Natural killer cell treated with Interleukin-12 subunit alpha and Interleukin-12 subunit beta and Interleukin-15 and Interleukin-18, amount 100 ng/mL, for 72 hours (primary cell): ENCODE measurements around the gene C2CD2. TPM values are rescaled to one million over a fixed set of nuclear protein-coding genes. Genes with fewer than 3 reads are reported as not detected.

ENCODE experiments used
- ATAC-seq, 2 donors: fragments of 150-1000 bp; cut with Tn5 transposase in 1 of 2; sonication (Bioruptor Pico), chemical (Tn5 transposase) in 1 of 2; 2 replicates each; pipeline ENCODE4 v1.10.0; 2021
- DNase-seq: peaks from one replicate; pipeline ENCODE4 v3.0.0; 2022; ENCODE audit warnings: low spot score
- H3K27ac Mint-ChIP-seq, 2 donors: 1 replicate in 1 of 2; 2 replicates in 1 of 2; pipeline ENCODE4 v1.8.0; 2022; ENCODE audit warnings: mixed read lengths in 2 of 2, mild to moderate bottlenecking in 1 of 2, moderate library complexity in 1 of 2
- H3K27me3 Mint-ChIP-seq, 2 donors: 1 replicate in 1 of 2; 2 replicates in 1 of 2; pipeline ENCODE4 v1.8.0; 2022; ENCODE audit warnings: mixed read lengths in 2 of 2
- H3K36me3 Mint-ChIP-seq: one replicate; pipeline ENCODE4 v1.8.0; 2022; ENCODE audit warnings: mixed read lengths
- H3K4me1 Mint-ChIP-seq, 2 donors: 1 replicate in 1 of 2; 2 replicates in 1 of 2; pipeline ENCODE4 v1.8.0; 2022; ENCODE audit warnings: low read depth in 2 of 2, mixed read lengths in 2 of 2, mild to moderate bottlenecking in 1 of 2
- H3K4me3 Mint-ChIP-seq: one replicate; pipeline ENCODE4 v1.8.0; 2022; ENCODE audit warnings: mixed read lengths
- H3K9me3 Mint-ChIP-seq: 2 replicates; pipeline ENCODE4 v1.8.0; 2022; ENCODE audit warnings: mixed read lengths
- total RNA-seq, 2 donors: library from RNA; stranded (reverse); gene quantifications; one replicate each; pipeline ENCODE4 v1.2.3, GENCODE V29; 2022

C2CD2 gene
- total RNA-seq, 2 donors from 2014 or later = 1.4 to 2.2 TPM

- H3K27me3 Mint-ChIP-seq = peaks cover 0 to 5% of the 10 kb centered on the region in 2 donors
- H3K4me1 Mint-ChIP-seq = no peaks in the 10 kb centered on the region
- DNase-seq (no peak), ATAC-seq (peak in 1 of 2 donors; percentile 17)
- no peaks in the 10 kb centered on the region for H3K36me3 Mint-ChIP-seq
- no peak overlapping the region for H3K4me3 Mint-ChIP-seq
- H3K9me3 Mint-ChIP-seq = no peaks in the 10 kb centered on the region
- H3K27ac Mint-ChIP-seq = no peak overlapping the region
Measured at GRCh38 chr21:41916888-41917433, 36.9 kb downstream of the C2CD2 start.

GRCh38 chr21:41914965-41915364 lies 38.9 kb downstream of the C2CD2 start:
- H3K36me3 Mint-ChIP-seq = no peaks in the 10 kb centered on the region
- no peaks in the 10 kb centered on the region for H3K27me3 Mint-ChIP-seq
- no peaks in the 10 kb centered on the region for H3K9me3 Mint-ChIP-seq
- DNase-seq (no peak), ATAC-seq (peak; percentile 17 to 32)
- H3K4me3 Mint-ChIP-seq = no peak overlapping the region
- H3K27ac Mint-ChIP-seq = no peak overlapping the region
- no peaks in the 10 kb centered on the region for H3K4me1 Mint-ChIP-seq

- Mint-ChIP-seq H3K36me3 (no peaks in the 10 kb centered on the region), H3K9me3 (no peaks in the 10 kb centered on the region), H3K4me3 (no peak overlapping the region), H3K27ac (no peak overlapping the region), H3K4me1 (no peaks in the 10 kb centered on the region), H3K27me3 (no peaks in the 10 kb centered on the region)
- DNase-seq (no peak), ATAC-seq (no peak)
Measured at GRCh38 chr21:41914358-41914757, 39.5 kb downstream of the C2CD2 start.

- Mint-ChIP-seq H3K27ac (no peak overlapping the region), H3K27me3 (no peaks in the 10 kb centered on the region), H3K4me1 (no peaks in the 10 kb centered on the region), H3K9me3 (no peaks in the 10 kb centered on the region), H3K4me3 (no peak overlapping the region), H3K36me3 (no peaks in the 10 kb centered on the region)
- no peak for ATAC-seq
- DNase-seq = no peak
Measured at GRCh38 chr21:41913230-41913629, 40.6 kb downstream of the C2CD2 start.

GRCh38 chr21:41908829-41909228 lies 45.0 kb downstream of the C2CD2 start:
- Mint-ChIP-seq H3K27me3 (no peaks in the 10 kb centered on the region), H3K36me3 (no peaks in the 10 kb centered on the region), H3K4me1 (no peaks in the 10 kb centered on the region), H3K9me3 (no peaks in the 10 kb centered on the region), H3K27ac (no peak overlapping the region), H3K4me3 (no peak overlapping the region)
- ATAC-seq (no peak), DNase-seq (no peak)

GRCh38 chr21:41907496-41908258 lies 46.1 kb downstream of the C2CD2 start:
- Mint-ChIP-seq H3K9me3 (no peaks in the 10 kb centered on the region), H3K4me1 (peaks cover 0 to 3% of the 10 kb centered on the region in 2 donors), H3K27me3 (no peaks in the 10 kb centered on the region), H3K36me3 (no peaks in the 10 kb centered on the region), H3K4me3 (no peak overlapping the region), H3K27ac (no peak overlapping the region)
- ATAC-seq (no peak), DNase-seq (no peak)

- H3K27ac Mint-ChIP-seq = no peak overlapping the region
- no peak for DNase-seq
Measured at GRCh38 chr21:41906770-41907169, 47.0 kb downstream of the C2CD2 start.

GRCh38 chr21:41903559-41904351 lies 50.1 kb downstream of the C2CD2 start:
- H3K36me3 Mint-ChIP-seq = no peaks in the 10 kb centered on the region
- ATAC-seq (no peak), DNase-seq (no peak)
- no peak overlapping the region for H3K27ac Mint-ChIP-seq
- no peak overlapping the region for H3K4me3 Mint-ChIP-seq
- peaks cover 7 to 16% of the 10 kb centered on the region in 2 donors for H3K4me1 Mint-ChIP-seq
- H3K27me3 Mint-ChIP-seq = peaks cover 0 to 9% of the 10 kb centered on the region in 2 donors
- H3K9me3 Mint-ChIP-seq = no peaks in the 10 kb centered on the region

More at GRCh38 chr21:41906770-41907169, 47.0 kb downstream of the C2CD2 start:
- H3K27me3 Mint-ChIP-seq = no peaks in the 10 kb centered on the region
- H3K36me3 Mint-ChIP-seq = no peaks in the 10 kb centered on the region
- H3K9me3 Mint-ChIP-seq = no peaks in the 10 kb centered on the region
- H3K4me1 Mint-ChIP-seq = peaks cover 0 to 3% of the 10 kb centered on the region in 2 donors
- H3K4me3 Mint-ChIP-seq = no peak overlapping the region
- no peak for ATAC-seq

GRCh38 chr21:41902946-41903345 lies 50.9 kb downstream of the C2CD2 start:
- peaks cover 7 to 16% of the 10 kb centered on the region in 2 donors for H3K4me1 Mint-ChIP-seq
- H3K4me3 Mint-ChIP-seq = no peak overlapping the region
- H3K36me3 Mint-ChIP-seq = no peaks in the 10 kb centered on the region
- DNase-seq (no peak), ATAC-seq (no peak)
- H3K27ac Mint-ChIP-seq = no peak overlapping the region
- no peaks in the 10 kb centered on the region for H3K9me3 Mint-ChIP-seq
- peaks cover 0 to 9% of the 10 kb centered on the region in 2 donors for H3K27me3 Mint-ChIP-seq

GRCh38 chr21:41901782-41902181 lies 52.0 kb downstream of the C2CD2 start:
- H3K4me1 Mint-ChIP-seq = peaks cover 7 to 16% of the 10 kb centered on the region in 2 donors
- H3K36me3 Mint-ChIP-seq = no peaks in the 10 kb centered on the region
- H3K9me3 Mint-ChIP-seq = no peaks in the 10 kb centered on the region
- H3K27ac Mint-ChIP-seq = no peak overlapping the region
- H3K4me3 Mint-ChIP-seq = no peak overlapping the region
- DNase-seq (no peak), ATAC-seq (no peak)
- H3K27me3 Mint-ChIP-seq = peaks cover 0 to 9% of the 10 kb centered on the region in 2 donors

GRCh38 chr21:41901099-41901498 lies 52.7 kb downstream of the C2CD2 start:
- peaks cover 10 to 16% of the 10 kb centered on the region in 2 donors for H3K4me1 Mint-ChIP-seq
- ATAC-seq = peak in 1 of 2 donors; percentile 12
- H3K4me3 Mint-ChIP-seq = no peak overlapping the region
- H3K36me3 Mint-ChIP-seq = no peaks in the 10 kb centered on the region
- H3K9me3 Mint-ChIP-seq = no peaks in the 10 kb centered on the region
- H3K27ac Mint-ChIP-seq = no peak overlapping the region
- no peak for DNase-seq
- H3K27me3 Mint-ChIP-seq = peaks cover 0 to 12% of the 10 kb centered on the region in 2 donors

GRCh38 chr21:41900401-41900800 lies 53.4 kb downstream of the C2CD2 start:
- Mint-ChIP-seq H3K27me3 (peaks cover 0 to 18% of the 10 kb centered on the region in 2 donors), H3K36me3 (no peaks in the 10 kb centered on the region), H3K4me3 (no peak overlapping the region), H3K9me3 (no peaks in the 10 kb centered on the region), H3K4me1 (peaks cover 17 to 21% of the 10 kb centered on the region in 2 donors), H3K27ac (no peak overlapping the region)
- ATAC-seq (no peak), DNase-seq (no peak)

GRCh38 chr21:41899426-41900202 lies 54.2 kb downstream of the C2CD2 start:
- H3K27ac Mint-ChIP-seq = no peak overlapping the region
- ATAC-seq (peak; percentile 70 to 72), DNase-seq (no peak)
- no peaks in the 10 kb centered on the region for H3K36me3 Mint-ChIP-seq
- H3K4me1 Mint-ChIP-seq = peaks cover 19 to 21% of the 10 kb centered on the region in 2 donors
- peak overlapping the region; percentile 32 for H3K4me3 Mint-ChIP-seq
- peaks cover 0 to 18% of the 10 kb centered on the region in 2 donors for H3K27me3 Mint-ChIP-seq
- H3K9me3 Mint-ChIP-seq = no peaks in the 10 kb centered on the region
